Lung (tissue), 12 donors: ENCODE measurements around the gene KCNC2. TPM values are rescaled to one million over a fixed set of nuclear protein-coding genes. Genes with fewer than 3 reads are reported as not detected.
A peak's percentile ranks its signal among the peaks of the same experiment; 100 is the strongest.

Experiments used
- ATAC-seq: fragments of 200-7000 bp; cut with Tn5 transposase; one replicate; pipeline ENCODE4 v1.9.1; 2020; ENCODE audit warnings: moderate number of reproducible peaks; ENCODE audit not compliant: insufficient read depth, low FRiP score
- DNase-seq, 3 donors: peaks; one replicate each; pipeline ENCODE4 v3.0.0-alpha.2; 2013 to 2017
- H3K27ac ChIP-seq, 2 donors: one replicate each; pipeline ENCODE4 v1.5.1; 2013; ENCODE audit warnings: mild to moderate bottlenecking in 2 of 2, moderate library complexity in 2 of 2, control low read depth in 1 of 2, inconsistent platforms in 1 of 2, low read depth in 1 of 2, low read length in 1 of 2
- H3K27me3 ChIP-seq, 3 donors: one replicate each; pipeline ENCODE4 v1.5.1; 2013; ENCODE audit warnings: low read length in 2 of 3; ENCODE audit not compliant: control insufficient read depth in 3 of 3, insufficient read depth in 3 of 3
- H3K36me3 ChIP-seq, 4 donors: one replicate each; pipeline ENCODE4 v1.5.1; 2013; ENCODE audit warnings: low read length in 4 of 4, mild to moderate bottlenecking in 1 of 4, moderate library complexity in 1 of 4; ENCODE audit not compliant: control insufficient read depth in 4 of 4, insufficient read depth in 4 of 4
- H3K4me1 ChIP-seq, 5 donors: one replicate each; pipeline ENCODE4 v1.5.1; 2013; ENCODE audit warnings: low read length in 5 of 5, mild to moderate bottlenecking in 2 of 5, moderate library complexity in 1 of 5; ENCODE audit not compliant: control insufficient read depth in 5 of 5, insufficient read depth in 5 of 5
- H3K4me3 ChIP-seq: one replicate; pipeline ENCODE4 v1.5.1; 2013; ENCODE audit warnings: mild to moderate bottlenecking, control low read depth, moderate library complexity
- H3K9ac ChIP-seq, 2 donors: one replicate each; pipeline ENCODE4 v1.5.1; 2013; ENCODE audit warnings: low read length in 2 of 2, control low read depth in 1 of 2; ENCODE audit not compliant: insufficient read depth in 1 of 2
- H3K9me3 ChIP-seq, 4 donors: one replicate each; pipeline ENCODE4 v1.5.1; 2013; ENCODE audit warnings: low read length in 3 of 4, mild to moderate bottlenecking in 1 of 4, moderate library complexity in 1 of 4; ENCODE audit not compliant: control insufficient read depth in 4 of 4, insufficient read depth in 3 of 4
- WGBS, 2 donors: extraction: QIAGEN DNeasy Blood & Tissue Kit; methylation state at CpG; one replicate each; pipeline ENCODE4 v1.1.7; 2013; 5-methylcytosine and 5-hydroxymethylcytosine counted together
- polyA plus RNA-seq, 2 donors: library from polyadenylated mRNA; stranded (reverse); fragments of 200-250 nt; gene quantifications; one replicate each; pipeline ENCODE4 v1.2.1, GENCODE V29; 2013
- total RNA-seq, 2 donors: library from RNA; depleted of rRNA in 1 of 2; stranded (reverse); fragments of >200 nt in 1 of 2; gene quantifications; one replicate each; pipeline ENCODE4 v1.2.1, GENCODE V29; 2014 to 2021
- TF ChIP-seq, protein P1 (sequence below): IDR thresholded peaks from 2 replicates; pipeline ENCODE4 v1.5.1; 2012; ENCODE audit warnings: mild to moderate bottlenecking; ENCODE audit errors: control extremely low read depth, extremely low read depth
- donor health status: control.
- donor health status: control.
- donor health status: Bipolar disorder and iron deficiency.
- donor health status: healthy.
- donor health status: DM: yes; HTN: yes; CAD: no.

KCNC2 gene
- total and polyA plus RNA-seq, 4 donors: 0.06 TPM; not detected in 3

DNA sequence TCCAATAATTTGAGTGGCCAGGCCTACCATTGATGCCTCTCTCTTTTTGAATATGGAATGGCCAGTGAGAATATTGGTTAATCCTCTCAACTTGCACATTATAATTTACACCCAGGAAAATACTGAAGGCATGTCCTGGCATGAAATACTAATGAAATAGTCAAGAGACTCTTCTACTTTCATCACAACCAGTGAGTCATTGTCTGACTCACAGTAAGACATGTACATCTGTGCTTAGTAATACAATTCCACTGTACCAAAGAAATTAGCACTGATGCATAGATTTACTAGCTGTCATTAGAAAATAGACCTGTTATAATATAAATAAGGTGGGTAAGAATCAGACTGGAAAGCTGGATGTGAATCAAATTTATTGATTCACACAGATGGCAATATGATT, 31.6 kb downstream of the KCNC2 start:
- Histone ChIP-seq H3K36me3 (no peaks in the 10 kb centered on the region), H3K9ac (no peak overlapping the region), H3K9me3 (no peaks in the 10 kb centered on the region), H3K27me3 (no peaks in the 10 kb centered on the region), H3K4me1 (no peaks in the 10 kb centered on the region), H3K27ac (no peak overlapping the region), H3K4me3 (no peak overlapping the region)
- TF ChIP-seq, protein P1, sequence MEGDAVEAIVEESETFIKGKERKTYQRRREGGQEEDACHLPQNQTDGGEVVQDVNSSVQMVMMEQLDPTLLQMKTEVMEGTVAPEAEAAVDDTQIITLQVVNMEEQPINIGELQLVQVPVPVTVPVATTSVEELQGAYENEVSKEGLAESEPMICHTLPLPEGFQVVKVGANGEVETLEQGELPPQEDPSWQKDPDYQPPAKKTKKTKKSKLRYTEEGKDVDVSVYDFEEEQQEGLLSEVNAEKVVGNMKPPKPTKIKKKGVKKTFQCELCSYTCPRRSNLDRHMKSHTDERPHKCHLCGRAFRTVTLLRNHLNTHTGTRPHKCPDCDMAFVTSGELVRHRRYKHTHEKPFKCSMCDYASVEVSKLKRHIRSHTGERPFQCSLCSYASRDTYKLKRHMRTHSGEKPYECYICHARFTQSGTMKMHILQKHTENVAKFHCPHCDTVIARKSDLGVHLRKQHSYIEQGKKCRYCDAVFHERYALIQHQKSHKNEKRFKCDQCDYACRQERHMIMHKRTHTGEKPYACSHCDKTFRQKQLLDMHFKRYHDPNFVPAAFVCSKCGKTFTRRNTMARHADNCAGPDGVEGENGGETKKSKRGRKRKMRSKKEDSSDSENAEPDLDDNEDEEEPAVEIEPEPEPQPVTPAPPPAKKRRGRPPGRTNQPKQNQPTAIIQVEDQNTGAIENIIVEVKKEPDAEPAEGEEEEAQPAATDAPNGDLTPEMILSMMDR: no peak
- peak; percentile 72 for ATAC-seq
- no peak for DNase-seq

DNA sequence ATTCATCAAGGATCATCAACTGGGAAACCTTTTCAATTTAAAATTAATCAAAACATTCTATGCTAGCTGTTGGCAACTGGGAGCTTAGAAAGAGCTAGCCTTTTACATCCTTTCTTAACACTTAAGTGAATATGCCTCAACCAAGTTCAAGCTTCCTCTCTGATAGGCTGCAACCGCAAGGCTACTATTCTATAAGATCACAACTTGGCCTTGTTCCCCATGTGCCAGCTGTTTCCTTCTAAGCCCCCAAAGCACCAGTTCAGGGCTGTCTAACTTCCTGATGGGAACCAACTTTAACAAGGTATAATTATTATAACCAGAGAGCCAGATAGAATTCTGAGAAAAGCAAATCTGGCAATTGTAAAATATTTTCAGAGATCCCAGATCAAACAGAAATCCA, 37.0 kb downstream of the KCNC2 start:
- H3K4me3 ChIP-seq: no peak overlapping the region
- DNase-seq: no peak
- H3K4me1 ChIP-seq: no peaks in the 10 kb centered on the region
- no peaks in the 10 kb centered on the region for H3K27me3 ChIP-seq
- no peak overlapping the region for H3K27ac ChIP-seq
- 35 to 51% methylated on average over 1 of the region's 1 CpG for WGBS, 2 donors
- TF ChIP-seq, protein P1: no peak
- no peak for ATAC-seq
- H3K9me3 ChIP-seq: no peaks in the 10 kb centered on the region
- H3K9ac ChIP-seq: no peak overlapping the region
- no peaks in the 10 kb centered on the region for H3K36me3 ChIP-seq

DNA sequence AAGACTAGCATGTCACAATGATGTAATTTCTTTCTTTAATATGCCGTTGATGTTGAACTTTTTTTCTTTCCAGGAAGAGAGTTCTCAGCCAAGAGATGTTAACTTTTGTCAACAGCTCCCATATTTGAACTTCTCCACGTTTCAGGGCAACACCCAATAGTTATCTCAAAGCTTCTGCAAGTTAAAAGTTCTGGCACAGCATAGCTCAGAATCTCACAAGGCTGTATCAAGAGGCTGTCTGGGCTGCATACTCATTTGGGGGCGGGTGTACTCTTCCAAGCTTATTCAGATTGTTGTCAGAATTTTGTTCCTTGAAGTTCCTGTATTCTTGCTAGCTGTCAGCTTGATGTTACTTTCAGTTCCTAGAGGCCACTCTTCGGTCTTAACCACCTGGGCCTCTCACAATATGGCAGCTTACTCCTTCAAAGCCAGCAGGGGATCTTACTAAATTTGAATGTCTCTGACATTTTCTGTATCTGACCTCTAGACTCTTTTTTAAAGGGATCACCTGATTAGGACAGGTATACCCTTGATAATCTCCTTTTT, 38.9 kb downstream of the KCNC2 start:
- H3K4me1 ChIP-seq: no peaks in the 10 kb centered on the region
- no peaks in the 10 kb centered on the region for H3K27me3 ChIP-seq
- ATAC-seq (no peak), DNase-seq (no peak)
- TF ChIP-seq, protein P1: no peak
- no peak overlapping the region for H3K9ac ChIP-seq
- H3K4me3 ChIP-seq: no peak overlapping the region
- no peaks in the 10 kb centered on the region for H3K36me3 ChIP-seq
- H3K9me3 ChIP-seq: no peaks in the 10 kb centered on the region
- no peak overlapping the region for H3K27ac ChIP-seq
- 39 to 58% methylated on average over 4 of the region's 4 CpGs for WGBS, 2 donors

DNA sequence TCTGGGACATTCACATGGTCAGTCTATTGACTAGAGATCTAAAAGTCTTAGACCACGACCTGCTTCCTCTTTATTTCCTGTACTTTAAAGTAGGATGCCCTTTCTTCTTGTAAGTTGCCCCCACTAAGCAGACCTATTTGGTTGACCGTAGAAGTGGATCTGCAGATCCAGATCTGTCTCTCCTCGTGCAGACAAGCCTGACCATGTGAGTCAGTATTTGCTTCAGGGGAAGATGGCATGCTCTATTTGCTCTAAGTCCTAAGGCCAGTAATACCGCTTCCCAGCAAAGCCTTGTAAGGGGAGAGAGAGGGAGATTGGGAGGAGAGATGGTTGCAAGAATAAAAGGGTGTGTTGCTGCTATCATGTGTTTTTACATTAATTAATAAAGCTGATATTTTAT, 46.8 kb downstream of the KCNC2 start:
- WGBS, 2 donors: 62 to 68% methylated on average over 4 of the region's 4 CpGs
- H3K4me1 ChIP-seq: no peaks in the 10 kb centered on the region
- no peak overlapping the region for H3K27ac ChIP-seq
- no peak for ATAC-seq
- no peaks in the 10 kb centered on the region for H3K36me3 ChIP-seq
- no peak overlapping the region for H3K9ac ChIP-seq
- H3K4me3 ChIP-seq: no peak overlapping the region
- TF ChIP-seq, protein P1: no peak
- no peak for DNase-seq
- no peaks in the 10 kb centered on the region for H3K27me3 ChIP-seq
- no peaks in the 10 kb centered on the region for H3K9me3 ChIP-seq
